Panc1 (cell line): Measurements from ENCODE around the gene LIN28B.

ENCODE experiments used
- POLR2AphosphoS5 ChIP-seq: IDR thresholded peaks from 2 replicates; pipeline ENCODE4 v1.6.1; 2012; ENCODE audit warnings: mild to moderate bottlenecking, low read depth, low read length, moderate library complexity
- SIN3A ChIP-seq: IDR thresholded peaks from 2 replicates; pipeline ENCODE4 v1.6.1; 2012; ENCODE audit warnings: low read depth, mild to moderate bottlenecking, low read length, moderate library complexity, borderline replicate concordance; ENCODE audit not compliant: insufficient read depth
- TF ChIP-seq, protein P1 (sequence below): fragments of 450-650 bp; IDR thresholded peaks from 2 replicates; pipeline ENCODE4 v1.5.1; 2017; ENCODE audit warnings: mild to moderate bottlenecking
- TF ChIP-seq, protein P2 (sequence below), 2 experiments: IDR thresholded peaks; 2 replicates each; pipeline ENCODE4 v1.6.1; 2011 to 2012; ENCODE audit warnings: low read depth in 2 of 2, control low read depth in 1 of 2, low read length in 1 of 2, mild to moderate bottlenecking in 1 of 2, moderate library complexity in 1 of 2; ENCODE audit not compliant: insufficient read depth in 1 of 2

DNA sequence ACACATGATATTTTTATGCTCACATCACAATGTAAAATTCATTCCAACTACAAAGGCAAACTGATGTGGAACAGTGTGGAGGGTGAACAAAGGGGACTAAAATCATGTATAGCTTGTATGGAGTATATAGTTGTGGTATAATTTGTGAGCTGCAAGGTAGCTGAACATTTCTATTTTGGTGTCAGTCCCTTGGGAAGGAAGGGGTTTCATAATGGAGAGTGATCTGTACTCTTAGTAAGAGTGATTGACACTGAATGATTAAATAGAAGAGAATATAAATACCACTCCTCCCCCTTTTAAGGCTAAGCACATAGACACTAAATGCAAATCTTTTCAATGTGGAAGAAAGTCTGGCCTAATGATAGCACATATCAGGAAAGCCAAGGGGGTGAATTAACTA lies 118.3 kb downstream of the LIN28B start:
- TF ChIP-seq SIN3A = no peak
- no peak for TF ChIP-seq POLR2AphosphoS5
- TF ChIP-seq, protein P1, sequence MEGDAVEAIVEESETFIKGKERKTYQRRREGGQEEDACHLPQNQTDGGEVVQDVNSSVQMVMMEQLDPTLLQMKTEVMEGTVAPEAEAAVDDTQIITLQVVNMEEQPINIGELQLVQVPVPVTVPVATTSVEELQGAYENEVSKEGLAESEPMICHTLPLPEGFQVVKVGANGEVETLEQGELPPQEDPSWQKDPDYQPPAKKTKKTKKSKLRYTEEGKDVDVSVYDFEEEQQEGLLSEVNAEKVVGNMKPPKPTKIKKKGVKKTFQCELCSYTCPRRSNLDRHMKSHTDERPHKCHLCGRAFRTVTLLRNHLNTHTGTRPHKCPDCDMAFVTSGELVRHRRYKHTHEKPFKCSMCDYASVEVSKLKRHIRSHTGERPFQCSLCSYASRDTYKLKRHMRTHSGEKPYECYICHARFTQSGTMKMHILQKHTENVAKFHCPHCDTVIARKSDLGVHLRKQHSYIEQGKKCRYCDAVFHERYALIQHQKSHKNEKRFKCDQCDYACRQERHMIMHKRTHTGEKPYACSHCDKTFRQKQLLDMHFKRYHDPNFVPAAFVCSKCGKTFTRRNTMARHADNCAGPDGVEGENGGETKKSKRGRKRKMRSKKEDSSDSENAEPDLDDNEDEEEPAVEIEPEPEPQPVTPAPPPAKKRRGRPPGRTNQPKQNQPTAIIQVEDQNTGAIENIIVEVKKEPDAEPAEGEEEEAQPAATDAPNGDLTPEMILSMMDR = no peak
- TF ChIP-seq, protein P2, sequence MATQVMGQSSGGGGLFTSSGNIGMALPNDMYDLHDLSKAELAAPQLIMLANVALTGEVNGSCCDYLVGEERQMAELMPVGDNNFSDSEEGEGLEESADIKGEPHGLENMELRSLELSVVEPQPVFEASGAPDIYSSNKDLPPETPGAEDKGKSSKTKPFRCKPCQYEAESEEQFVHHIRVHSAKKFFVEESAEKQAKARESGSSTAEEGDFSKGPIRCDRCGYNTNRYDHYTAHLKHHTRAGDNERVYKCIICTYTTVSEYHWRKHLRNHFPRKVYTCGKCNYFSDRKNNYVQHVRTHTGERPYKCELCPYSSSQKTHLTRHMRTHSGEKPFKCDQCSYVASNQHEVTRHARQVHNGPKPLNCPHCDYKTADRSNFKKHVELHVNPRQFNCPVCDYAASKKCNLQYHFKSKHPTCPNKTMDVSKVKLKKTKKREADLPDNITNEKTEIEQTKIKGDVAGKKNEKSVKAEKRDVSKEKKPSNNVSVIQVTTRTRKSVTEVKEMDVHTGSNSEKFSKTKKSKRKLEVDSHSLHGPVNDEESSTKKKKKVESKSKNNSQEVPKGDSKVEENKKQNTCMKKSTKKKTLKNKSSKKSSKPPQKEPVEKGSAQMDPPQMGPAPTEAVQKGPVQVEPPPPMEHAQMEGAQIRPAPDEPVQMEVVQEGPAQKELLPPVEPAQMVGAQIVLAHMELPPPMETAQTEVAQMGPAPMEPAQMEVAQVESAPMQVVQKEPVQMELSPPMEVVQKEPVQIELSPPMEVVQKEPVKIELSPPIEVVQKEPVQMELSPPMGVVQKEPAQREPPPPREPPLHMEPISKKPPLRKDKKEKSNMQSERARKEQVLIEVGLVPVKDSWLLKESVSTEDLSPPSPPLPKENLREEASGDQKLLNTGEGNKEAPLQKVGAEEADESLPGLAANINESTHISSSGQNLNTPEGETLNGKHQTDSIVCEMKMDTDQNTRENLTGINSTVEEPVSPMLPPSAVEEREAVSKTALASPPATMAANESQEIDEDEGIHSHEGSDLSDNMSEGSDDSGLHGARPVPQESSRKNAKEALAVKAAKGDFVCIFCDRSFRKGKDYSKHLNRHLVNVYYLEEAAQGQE (IDR thresholded peaks at IDR 0.05; ENCODE audit: insufficient read depth in 1 of 2, low read depth in 2 of 2, low read length in 1 of 2) = no peak
